Caco-2 (cell line): ENCODE data around the gene PBLD. TPM values are rescaled to one million over a fixed set of nuclear protein-coding genes. Genes with fewer than 3 reads are reported as not detected.

Experiments
- BruUV-seq: library from RNA; stranded (reverse); fragments of 400-500 nt; replicated peaks from 2 replicates; lab custom pipeline; 2021; lab: Mats Ljungman, UMichigan
- CTCF ChIA-PET: fragments of 300-600 bp; sonication (Branson Sonifier 250); formaldehyde crosslinking; loops from one replicate; lab custom pipeline; 2022; ENCODE audit warnings: antibody characterized with exemption; lab: Charles Lee
- POLR2A ChIA-PET: fragments of 300-600 bp; sonication (Branson Sonifier 250); formaldehyde crosslinking; loops from one replicate; lab custom pipeline; 2022; ENCODE audit warnings: antibody characterized with exemption; lab: Charles Lee
- DNase-seq, 2 experiments: peaks; one replicate each; pipeline versions ENCODE4 v3.0.0 to v3.0.0-alpha.2; 2020 to 2022
- H3K27me3 ChIP-seq: replicated peaks from 2 replicates; pipeline ENCODE4 v1.6.0; 2011; ENCODE audit warnings: low read length; ENCODE audit not compliant: control insufficient read depth, insufficient read depth
- H3K36me3 ChIP-seq: 2 replicates; pipeline ENCODE4 v1.5.1; 2011; ENCODE audit warnings: low read length; ENCODE audit not compliant: control insufficient read depth, insufficient read depth
- H3K4me1 ChIP-seq: fragments of 250-450 bp; sonication (Bioruptor Pico); 2 replicates; pipeline ENCODE4 v1.5.1; 2020; ENCODE audit warnings: mild to moderate bottlenecking
- H3K4me3 ChIP-seq: 2 replicates; pipeline ENCODE4 v1.5.1; 2011; ENCODE audit warnings: low read depth, mild to moderate bottlenecking, control low read depth, low read length
- H3K9me3 ChIP-seq: fragments of 250-450 bp; sonication (Bioruptor Pico); 2 replicates; pipeline ENCODE4 v1.5.1; 2020; ENCODE audit warnings: mild to moderate bottlenecking, moderate library complexity
- H3K27ac Mint-ChIP-seq: one replicate; pipeline ENCODE4 v1.8.0; 2022; ENCODE audit warnings: mixed read lengths; ENCODE audit not compliant: unreplicated experiment
- H3K27me3 Mint-ChIP-seq: one replicate; pipeline ENCODE4 v1.8.0; 2022; ENCODE audit warnings: mixed read lengths; ENCODE audit not compliant: insufficient read depth, unreplicated experiment
- H3K36me3 Mint-ChIP-seq: one replicate; pipeline ENCODE4 v1.8.0; 2022; ENCODE audit warnings: mild to moderate bottlenecking, mixed read lengths; ENCODE audit not compliant: insufficient read depth, unreplicated experiment
- H3K4me1 Mint-ChIP-seq: one replicate; pipeline ENCODE4 v1.8.0; 2022; ENCODE audit warnings: low read depth, mixed read lengths; ENCODE audit not compliant: unreplicated experiment
- H3K4me3 Mint-ChIP-seq: one replicate; pipeline ENCODE4 v1.8.0; 2022; ENCODE audit warnings: mild to moderate bottlenecking, moderate library complexity, mixed read lengths; ENCODE audit not compliant: unreplicated experiment
- H3K9me3 Mint-ChIP-seq: one replicate; pipeline ENCODE4 v1.8.0; 2022; ENCODE audit warnings: mixed read lengths; ENCODE audit not compliant: unreplicated experiment
- CTCF ChIP-seq, 2 experiments: fragments of 200-600 bp in 1 of 2; IDR thresholded peaks; 1 replicate in 1 of 2; 2 replicates in 1 of 2; pipeline versions ENCODE4 v1.5.1 to v1.8.0; 2011 to 2022; ENCODE audit warnings: antibody characterized with exemption in 1 of 2, control low read depth in 1 of 2, inconsistent platforms in 1 of 2, low read depth in 1 of 2, low read length in 1 of 2, mild to moderate bottlenecking in 1 of 2, moderate library complexity in 1 of 2; ENCODE audit not compliant: insufficient read depth in 1 of 2, severe bottlenecking in 1 of 2, unreplicated experiment in 1 of 2
- intact Hi-C: fragments of 100-400 bp; cut with micrococcal nuclease; formaldehyde crosslinking; loops from one replicate; pipeline ENCODE4 v1.10.0; 2022; ENCODE audit not compliant: unreplicated experiment
- total RNA-seq: library from RNA; stranded (reverse); gene quantifications from 2 replicates; pipeline ENCODE4 v1.2.3, GENCODE V29; 2022

Gene PBLD
- total RNA-seq, 1 experiment from 2014 or later, result 15.3 TPM

GRCh38 chr10:68362590-68362989, 29.9 kb upstream of the PBLD start:
- Mint-ChIP-seq H3K36me3 (peaks cover 70% of the 10 kb centered on the region), H3K9me3 (no peaks in the 10 kb centered on the region), H3K4me1 (no peaks in the 10 kb centered on the region), H3K27ac (no peak overlapping the region), H3K27me3 (no peaks in the 10 kb centered on the region), H3K4me3 (no peak overlapping the region)
- TF ChIP-seq CTCF (IDR thresholded peaks at IDR 0.05; ENCODE audit: insufficient read depth in 1 of 2, low read depth in 1 of 2, low read length in 1 of 2, severe bottlenecking in 1 of 2, unreplicated experiment in 1 of 2), result no peak
- Histone ChIP-seq H3K36me3 (peaks cover 2% of the 10 kb centered on the region; the same call in 1 of the 2 replicates), H3K27me3 (no peaks in the 10 kb centered on the region), H3K4me1 (no peaks in the 10 kb centered on the region), H3K4me3 (no peak overlapping the region), H3K9me3 (no peaks in the 10 kb centered on the region)
- CTCF ChIA-PET, result no interaction called here
- DNase-seq, result no peak
- intact Hi-C loops, result no loop called here
- no TSS peak for BruUV-seq
- POLR2A ChIA-PET, result no interaction called here

DNA sequence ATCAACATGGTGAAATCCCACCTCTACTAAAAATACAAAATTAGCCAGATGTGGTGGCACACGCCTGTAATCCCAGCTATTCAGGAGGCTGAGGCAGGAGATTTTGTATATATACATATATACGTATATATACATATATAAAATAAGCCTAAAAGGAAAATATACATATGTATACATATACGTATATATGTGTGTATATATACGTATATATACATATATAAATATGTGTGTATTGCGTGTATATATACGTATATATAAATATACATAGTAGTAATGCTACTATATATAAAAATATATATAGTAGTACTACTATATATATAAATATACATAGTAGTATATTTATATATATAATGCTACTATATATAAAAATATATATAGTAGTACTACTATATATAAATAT, 26.5 kb upstream of the PBLD start:
- Mint-ChIP-seq H3K4me3 (no peak overlapping the region), H3K4me1 (no peaks in the 10 kb centered on the region), H3K27me3 (no peaks in the 10 kb centered on the region), H3K36me3 (peaks cover 71% of the 10 kb centered on the region), H3K27ac (no peak overlapping the region), H3K9me3 (no peaks in the 10 kb centered on the region)
- Histone ChIP-seq H3K27me3 (no peaks in the 10 kb centered on the region), H3K36me3 (0 out of 2 replicates have a peak, but pooled peaks cover 2% of the 10 kb centered on the region), H3K9me3 (no peaks in the 10 kb centered on the region), H3K4me1 (no peaks in the 10 kb centered on the region), H3K4me3 (no peak overlapping the region)
- TF ChIP-seq CTCF (IDR thresholded peaks at IDR 0.05; ENCODE audit: insufficient read depth in 1 of 2, low read depth in 1 of 2, low read length in 1 of 2, severe bottlenecking in 1 of 2, unreplicated experiment in 1 of 2), result no peak
- no TSS peak for BruUV-seq
- POLR2A ChIA-PET, result no interaction called here
- intact Hi-C loops, result no loop called here
- DNase-seq, result no peak
- CTCF ChIA-PET, result no interaction called here

- TF ChIP-seq CTCF (IDR thresholded peaks at IDR 0.05; ENCODE audit: insufficient read depth in 1 of 2, low read depth in 1 of 2, low read length in 1 of 2, severe bottlenecking in 1 of 2, unreplicated experiment in 1 of 2), result no peak
- Mint-ChIP-seq H3K27me3 (no peaks in the 10 kb centered on the region), H3K36me3 (peaks cover 81% of the 10 kb centered on the region), H3K4me1 (no peaks in the 10 kb centered on the region), H3K27ac (no peak overlapping the region), H3K9me3 (no peaks in the 10 kb centered on the region), H3K4me3 (no peak overlapping the region)
- POLR2A ChIA-PET, result no interaction called here
- no peaks in the 10 kb centered on the region; the same call in none of the 2 replicates for H3K36me3 ChIP-seq
- DNase-seq, result no peak
- intact Hi-C loops, result no loop called here
- H3K4me1 ChIP-seq, result no peaks in the 10 kb centered on the region
- no TSS peak for BruUV-seq
- CTCF ChIA-PET, result interaction anchor here (0.6 to 0.8 kb wide), 2 partner anchors 23 to 247 kb away, joined by 3 to 4 read pairs; no protein-coding TSS in a partner anchor
- no peaks in the 10 kb centered on the region for H3K9me3 ChIP-seq
- H3K27me3 ChIP-seq, result no peaks in the 10 kb centered on the region
- no peak overlapping the region for H3K4me3 ChIP-seq
Observed at GRCh38 chr10:68353537-68353936, 20.8 kb upstream of the PBLD start.
